HEK293T (cell line): ENCODE results near the gene LMF1.

Experiments used
- CTCF ChIA-PET: fragments of 350-600 bp; formaldehyde crosslinking; extraction: SDS; loops from one replicate; lab custom pipeline; 2021; ENCODE audit warnings: antibody characterized with exemption, inconsistent platforms; lab: Yijun Ruan, JAX
- POLR2A ChIA-PET: fragments of 350-600 bp; formaldehyde crosslinking; extraction: SDS; loops from one replicate; lab custom pipeline; 2020; ENCODE audit warnings: antibody characterized with exemption, inconsistent platforms; lab: Yijun Ruan, JAX
- DNase-seq: peaks from one replicate; pipeline ENCODE4 v3.0.0; 2012; ENCODE audit warnings: mixed read lengths; ENCODE audit errors: extremely low spot score
- ARNT ChIP-seq: fragments of 450-650 bp; IDR thresholded peaks from 2 replicates; pipeline ENCODE4 v1.6.1; 2017; ENCODE audit warnings: mild to moderate bottlenecking
- BHLHE40 ChIP-seq: fragments of 450-650 bp; IDR thresholded peaks from 2 replicates; pipeline ENCODE4 v1.6.1; 2016; ENCODE audit warnings: mild to moderate bottlenecking, moderate library complexity, borderline replicate concordance
- CTBP1 ChIP-seq: fragments of 450-650 bp; IDR thresholded peaks from 2 replicates; pipeline ENCODE4 v1.6.1; 2016; ENCODE audit warnings: borderline replicate concordance
- ELF4 ChIP-seq: fragments of 450-650 bp; IDR thresholded peaks from 2 replicates; pipeline ENCODE4 v1.6.1; 2017; ENCODE audit warnings: antibody characterized with exemption
- FOXA1 ChIP-seq: fragments of 450-650 bp; IDR thresholded peaks from 2 replicates; pipeline ENCODE4 v1.6.1; 2016; ENCODE audit warnings: mild to moderate bottlenecking
- FOXK2 ChIP-seq: fragments of 450-650 bp; IDR thresholded peaks from 2 replicates; pipeline ENCODE4 v1.6.1; 2016; ENCODE audit warnings: mild to moderate bottlenecking
- FOXM1 ChIP-seq: fragments of 450-650 bp; IDR thresholded peaks from 2 replicates; pipeline ENCODE4 v1.6.1; 2017; ENCODE audit warnings: mild to moderate bottlenecking, borderline replicate concordance
- HDGF ChIP-seq: fragments of 450-650 bp; IDR thresholded peaks from 2 replicates; pipeline ENCODE4 v1.6.1; 2017; ENCODE audit warnings: antibody characterized with exemption, borderline replicate concordance
- L3MBTL2 ChIP-seq: fragments of 450-650 bp; conservative IDR thresholded peaks from 2 replicates; pipeline ENCODE4 v1.6.1; 2016; ENCODE audit warnings: mild to moderate bottlenecking
- LEF1 ChIP-seq: fragments of 450-650 bp; IDR thresholded peaks from 2 replicates; pipeline ENCODE4 v1.6.1; 2017; ENCODE audit warnings: mild to moderate bottlenecking, borderline replicate concordance
- NFRKB ChIP-seq: fragments of 450-650 bp; IDR thresholded peaks from 2 replicates; pipeline ENCODE4 v1.6.1; 2016; ENCODE audit warnings: mild to moderate bottlenecking, moderate library complexity
- PKNOX1 ChIP-seq: fragments of 450-650 bp; IDR thresholded peaks from 2 replicates; pipeline ENCODE4 v1.6.1; 2016
- SP1 ChIP-seq: fragments of 450-650 bp; IDR thresholded peaks from 2 replicates; pipeline ENCODE4 v1.6.1; 2017
- SUZ12 ChIP-seq: fragments of 450-650 bp; IDR thresholded peaks from 2 replicates; pipeline ENCODE4 v1.6.1; 2016; ENCODE audit warnings: mild to moderate bottlenecking
- TARDBP ChIP-seq: fragments of 450-650 bp; IDR thresholded peaks from 2 replicates; pipeline ENCODE4 v1.6.1; 2016
- ZNF384 ChIP-seq: fragments of 450-650 bp; IDR thresholded peaks from 2 replicates; pipeline ENCODE4 v1.6.1; 2016

Gene LMF1

GRCh38 chr16:855471-855870, 115.3 kb downstream of the LMF1 start:
- DNase-seq: no peak
- no peak for TF ChIP-seq FOXK2
- TF ChIP-seq ARNT: no peak
- TF ChIP-seq L3MBTL2: no peak
- ChIA-PET POLR2A (no interaction called here), CTCF (no interaction called here)

- ChIA-PET CTCF (no interaction called here), POLR2A (no interaction called here)
- TF ChIP-seq ZNF384 (no peak), SP1 (no peak), L3MBTL2 (no peak), CTBP1 (no peak), ELF4 (no peak), ARNT (no peak), FOXA1 (no peak)
- DNase-seq: no peak
These were observed 115.9 kb downstream of the LMF1 start for GRCh38 chr16:854808-855410.

GRCh38 chr16:853981-854807, 116.6 kb downstream of the LMF1 start:
- ChIA-PET CTCF (no interaction called here), POLR2A (no interaction called here)
- TF ChIP-seq ZNF384 (no peak), NFRKB (no peak), ELF4 (no peak), LEF1 (no peak), PKNOX1 (no peak)
- DNase-seq: no peak

GRCh38 chr16:853306-853705, 117.5 kb downstream of the LMF1 start:
- DNase-seq: no peak
- POLR2A ChIA-PET: no interaction called here
- CTCF ChIA-PET: no interaction called here
- TF ChIP-seq TARDBP (no peak), BHLHE40 (no peak), ZNF384 (no peak), HDGF (no peak), PKNOX1 (no peak), CTBP1 (no peak), FOXK2 (no peak), SP1 (no peak), LEF1 (no peak), NFRKB (no peak), SUZ12 (no peak), FOXM1 (no peak), ELF4 (no peak)

GRCh38 chr16:852451-853185, 118.2 kb downstream of the LMF1 start:
- CTCF ChIA-PET: no interaction called here
- DNase-seq: no peak
- TF ChIP-seq SP1 (no peak), FOXM1 (no peak), CTBP1 (no peak), BHLHE40 (no peak), FOXA1 (no peak), PKNOX1 (no peak), TARDBP (no peak), LEF1 (no peak), NFRKB (no peak), ZNF384 (no peak), SUZ12 (no peak), ARNT (no peak), ELF4 (no peak), FOXK2 (no peak)
- POLR2A ChIA-PET: no interaction called here

- DNase-seq: no peak
- POLR2A ChIA-PET: no interaction called here
- TF ChIP-seq PKNOX1: no peak
- TF ChIP-seq ARNT: no peak
- no peak for TF ChIP-seq TARDBP
- no peak for TF ChIP-seq FOXA1
- TF ChIP-seq CTBP1: no peak
- no peak for TF ChIP-seq SUZ12
- TF ChIP-seq NFRKB: no peak
- no peak for TF ChIP-seq SP1
- TF ChIP-seq ZNF384: no peak
- TF ChIP-seq FOXK2: no peak
- TF ChIP-seq LEF1: no peak
- no peak for TF ChIP-seq FOXM1
- TF ChIP-seq BHLHE40: no peak
- TF ChIP-seq ELF4: no peak
- no peak for TF ChIP-seq HDGF
- CTCF ChIA-PET: no interaction called here
These were observed 118.9 kb downstream of the LMF1 start for GRCh38 chr16:851871-852270.
